NCI-H82 treated with DMSO at 0.1 percent for 48 hours (cell line): ENCODE measurements around the gene TP53TG3F.
"Not testable (repeated sequence)": the region's sequence is repeated elsewhere in the genome, so short reads cannot be mapped to it uniquely, and the experiment has no call there.

ENCODE experiments used
- DNase-seq: peaks from one replicate; lab custom pipeline; 2025; ENCODE audit not compliant: unreplicated experiment; lab: John Stamatoyannopoulos, UW

TP53TG3F gene

GRCh38 chr16:33459312-33459711 is at the start of gene TP53TG3F:
TSS of gene TP53TG3F (plus strand) at chr16:33459612. CDS start at chr16:33459680, 68 bp downstream.
- DNase-seq = not testable (repeated sequence)

- not testable (repeated sequence) for DNase-seq
Measured at GRCh38 chr16:33491611-33492010, 32.2 kb downstream of the TP53TG3F start.

GRCh38 chr16:33507231-33507630 is 47.8 kb downstream of the TP53TG3F start:
- not testable (repeated sequence) for DNase-seq

GRCh38 chr16:33509070-33509469 is 49.7 kb downstream of the TP53TG3F start:
- DNase-seq = not testable (repeated sequence)

- not testable (repeated sequence) for DNase-seq
Measured at GRCh38 chr16:33509906-33510305, 50.5 kb downstream of the TP53TG3F start.
